K562 (cell line): ENCODE data around the gene PCSK7.

Experiments used
- BMI1 ChIP-seq: fragments of 150-350 bp; IDR thresholded peaks from 2 replicates; pipeline ENCODE4 v1.6.1; 2014; ENCODE audit warnings: low read length
- CHD1 ChIP-seq: fragments of 200-600 bp; sonication (generic); IDR thresholded peaks from one replicate; pipeline ENCODE4 v1.6.1; 2012; ENCODE audit warnings: mild to moderate bottlenecking, moderate library complexity, low read length, inconsistent platforms
- CTBP1 ChIP-seq: fragments of 450-650 bp; IDR thresholded peaks from 2 replicates; pipeline ENCODE4 v1.6.1; 2016; ENCODE audit warnings: borderline replicate concordance
- HDGF ChIP-seq: fragments of 450-650 bp; IDR thresholded peaks from 2 replicates; pipeline ENCODE4 v1.6.1; 2016
- POLR2AphosphoS5 ChIP-seq: IDR thresholded peaks from 2 replicates; pipeline ENCODE4 v1.6.1; 2011; ENCODE audit warnings: mild to moderate bottlenecking, low read depth, low read length, moderate library complexity; ENCODE audit not compliant: control insufficient read depth, insufficient read depth
- ZNF274 ChIP-seq: IDR thresholded peaks from 2 replicates; pipeline ENCODE4 v1.6.1; 2011; ENCODE audit warnings: low read depth, mild to moderate bottlenecking, low read length, moderate library complexity, borderline replicate concordance
- ZNF431 ChIP-seq: sonication (generic); formaldehyde crosslinking; IDR thresholded peaks from 2 replicates; pipeline ENCODE4 v1.8.0; 2022; ENCODE audit warnings: mild to moderate bottlenecking, missing genetic modification reagents
- TF ChIP-seq, protein P1 (sequence below), 3 experiments: IDR thresholded peaks in 2 of 3; conservative IDR thresholded peaks in 1 of 3; 2 replicates each; pipeline ENCODE4 v1.5.1; 2011 to 2012; ENCODE audit warnings: low read length in 3 of 3, mild to moderate bottlenecking in 3 of 3, control low read depth in 2 of 3, improper control_type of control experiment in 1 of 3, inconsistent platforms in 1 of 3, low read depth in 1 of 3, mixed read lengths in 1 of 3, moderate library complexity in 1 of 3; ENCODE audit not compliant: insufficient read depth in 2 of 3
- TF ChIP-seq, protein P2 (sequence below): fragments of 450-650 bp; formaldehyde crosslinking; IDR thresholded peaks from 2 replicates; pipeline ENCODE4 v1.4.0; 2022; ENCODE audit warnings: missing genetic modification characterization
- TF ChIP-seq, protein P3 (sequence below): IDR thresholded peaks from 2 replicates; pipeline ENCODE4 v1.6.1; 2011; ENCODE audit warnings: borderline replicate concordance, low read depth, mild to moderate bottlenecking, moderate library complexity, low read length; ENCODE audit not compliant: insufficient read depth, poor library complexity, severe bottlenecking
- TF ChIP-seq, protein P4 (sequence below): fragments of 450-650 bp; formaldehyde crosslinking; IDR thresholded peaks from 2 replicates; pipeline ENCODE4 v1.4.0; 2020; ENCODE audit warnings: mild to moderate bottlenecking, moderate library complexity
- TF ChIP-seq, protein P5 (sequence below), 2 experiments: fragments of 450-650 bp in 1 of 2; sonication (generic) in 1 of 2; formaldehyde crosslinking; conservative IDR thresholded peaks; 2 replicates each; pipeline versions ENCODE4 v1.4.0 to v1.8.1; 2020 to 2022; ENCODE audit warnings: mild to moderate bottlenecking in 1 of 2, missing genetic modification reagents in 1 of 2
- TF ChIP-seq, protein P6 (sequence below): sonication (generic); formaldehyde crosslinking; IDR thresholded peaks from 2 replicates; pipeline ENCODE4 v1.8.0; 2022; ENCODE audit warnings: mild to moderate bottlenecking, missing genetic modification reagents

DNA sequence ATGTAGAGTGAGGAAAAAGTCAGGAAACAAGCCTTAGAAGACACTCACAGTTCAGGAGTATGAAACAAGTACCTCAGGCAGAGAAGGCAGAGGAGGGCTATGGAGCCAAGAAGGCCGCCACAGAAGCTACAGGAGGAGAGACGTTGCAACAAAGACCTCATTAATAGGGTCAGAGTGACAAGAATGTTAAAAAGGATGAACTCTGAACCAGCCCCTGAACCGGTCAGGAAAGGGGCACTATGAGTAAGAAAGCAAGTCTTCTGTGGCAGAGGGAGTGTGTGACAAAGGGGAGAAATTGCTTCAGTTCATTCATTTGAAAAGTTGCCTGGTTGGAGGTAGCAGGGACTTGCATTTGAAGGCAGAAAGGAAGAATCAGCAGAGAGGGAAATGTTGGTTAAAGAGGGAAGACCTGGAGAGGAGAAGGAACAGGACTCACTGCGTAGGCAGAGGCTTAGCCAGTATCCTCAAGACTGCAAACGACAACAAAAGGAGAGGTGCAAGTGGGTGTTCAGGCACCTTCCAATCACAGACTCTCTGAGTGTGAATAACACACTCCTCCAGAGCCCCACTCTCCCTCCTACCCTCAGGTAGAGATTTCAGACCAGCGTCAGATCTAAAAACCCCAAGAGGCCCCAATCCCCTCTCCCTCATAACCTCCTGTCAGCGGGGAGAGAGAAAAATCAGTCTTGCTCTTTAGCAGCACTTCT lies 17.3 kb downstream of the PCSK7 start:
- TF ChIP-seq, protein P1, sequence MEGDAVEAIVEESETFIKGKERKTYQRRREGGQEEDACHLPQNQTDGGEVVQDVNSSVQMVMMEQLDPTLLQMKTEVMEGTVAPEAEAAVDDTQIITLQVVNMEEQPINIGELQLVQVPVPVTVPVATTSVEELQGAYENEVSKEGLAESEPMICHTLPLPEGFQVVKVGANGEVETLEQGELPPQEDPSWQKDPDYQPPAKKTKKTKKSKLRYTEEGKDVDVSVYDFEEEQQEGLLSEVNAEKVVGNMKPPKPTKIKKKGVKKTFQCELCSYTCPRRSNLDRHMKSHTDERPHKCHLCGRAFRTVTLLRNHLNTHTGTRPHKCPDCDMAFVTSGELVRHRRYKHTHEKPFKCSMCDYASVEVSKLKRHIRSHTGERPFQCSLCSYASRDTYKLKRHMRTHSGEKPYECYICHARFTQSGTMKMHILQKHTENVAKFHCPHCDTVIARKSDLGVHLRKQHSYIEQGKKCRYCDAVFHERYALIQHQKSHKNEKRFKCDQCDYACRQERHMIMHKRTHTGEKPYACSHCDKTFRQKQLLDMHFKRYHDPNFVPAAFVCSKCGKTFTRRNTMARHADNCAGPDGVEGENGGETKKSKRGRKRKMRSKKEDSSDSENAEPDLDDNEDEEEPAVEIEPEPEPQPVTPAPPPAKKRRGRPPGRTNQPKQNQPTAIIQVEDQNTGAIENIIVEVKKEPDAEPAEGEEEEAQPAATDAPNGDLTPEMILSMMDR (IDR thresholded peaks at IDR 0.05 in 2 of 3, conservative IDR thresholded peaks at IDR 0.05 in 1 of 3; ENCODE audit: insufficient read depth in 2 of 3, low read depth in 1 of 3, low read length in 3 of 3) = no peak
- TF ChIP-seq, protein P2, sequence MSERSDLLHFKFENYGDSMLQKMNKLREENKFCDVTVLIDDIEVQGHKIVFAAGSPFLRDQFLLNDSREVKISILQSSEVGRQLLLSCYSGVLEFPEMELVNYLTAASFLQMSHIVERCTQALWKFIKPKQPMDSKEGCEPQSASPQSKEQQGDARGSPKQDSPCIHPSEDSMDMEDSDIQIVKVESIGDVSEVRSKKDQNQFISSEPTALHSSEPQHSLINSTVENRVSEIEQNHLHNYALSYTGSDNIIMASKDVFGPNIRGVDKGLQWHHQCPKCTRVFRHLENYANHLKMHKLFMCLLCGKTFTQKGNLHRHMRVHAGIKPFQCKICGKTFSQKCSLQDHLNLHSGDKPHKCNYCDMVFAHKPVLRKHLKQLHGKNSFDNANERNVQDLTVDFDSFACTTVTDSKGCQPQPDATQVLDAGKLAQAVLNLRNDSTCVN = no peak
- TF ChIP-seq, protein P3, sequence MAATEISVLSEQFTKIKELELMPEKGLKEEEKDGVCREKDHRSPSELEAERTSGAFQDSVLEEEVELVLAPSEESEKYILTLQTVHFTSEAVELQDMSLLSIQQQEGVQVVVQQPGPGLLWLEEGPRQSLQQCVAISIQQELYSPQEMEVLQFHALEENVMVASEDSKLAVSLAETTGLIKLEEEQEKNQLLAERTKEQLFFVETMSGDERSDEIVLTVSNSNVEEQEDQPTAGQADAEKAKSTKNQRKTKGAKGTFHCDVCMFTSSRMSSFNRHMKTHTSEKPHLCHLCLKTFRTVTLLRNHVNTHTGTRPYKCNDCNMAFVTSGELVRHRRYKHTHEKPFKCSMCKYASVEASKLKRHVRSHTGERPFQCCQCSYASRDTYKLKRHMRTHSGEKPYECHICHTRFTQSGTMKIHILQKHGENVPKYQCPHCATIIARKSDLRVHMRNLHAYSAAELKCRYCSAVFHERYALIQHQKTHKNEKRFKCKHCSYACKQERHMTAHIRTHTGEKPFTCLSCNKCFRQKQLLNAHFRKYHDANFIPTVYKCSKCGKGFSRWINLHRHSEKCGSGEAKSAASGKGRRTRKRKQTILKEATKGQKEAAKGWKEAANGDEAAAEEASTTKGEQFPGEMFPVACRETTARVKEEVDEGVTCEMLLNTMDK = no peak
- no peak for TF ChIP-seq POLR2AphosphoS5
- no peak for TF ChIP-seq CTBP1
- TF ChIP-seq ZNF431 (CRISPR knock-in tag) = no peak
- TF ChIP-seq, protein P4, sequence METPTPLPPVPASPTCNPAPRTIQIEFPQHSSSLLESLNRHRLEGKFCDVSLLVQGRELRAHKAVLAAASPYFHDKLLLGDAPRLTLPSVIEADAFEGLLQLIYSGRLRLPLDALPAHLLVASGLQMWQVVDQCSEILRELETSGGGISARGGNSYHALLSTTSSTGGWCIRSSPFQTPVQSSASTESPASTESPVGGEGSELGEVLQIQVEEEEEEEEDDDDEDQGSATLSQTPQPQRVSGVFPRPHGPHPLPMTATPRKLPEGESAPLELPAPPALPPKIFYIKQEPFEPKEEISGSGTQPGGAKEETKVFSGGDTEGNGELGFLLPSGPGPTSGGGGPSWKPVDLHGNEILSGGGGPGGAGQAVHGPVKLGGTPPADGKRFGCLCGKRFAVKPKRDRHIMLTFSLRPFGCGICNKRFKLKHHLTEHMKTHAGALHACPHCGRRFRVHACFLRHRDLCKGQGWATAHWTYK (CRISPR knock-in tag) = no peak
- no peak for TF ChIP-seq CHD1
- no peak for TF ChIP-seq HDGF
- TF ChIP-seq ZNF274 = no peak
- TF ChIP-seq, protein P5, sequence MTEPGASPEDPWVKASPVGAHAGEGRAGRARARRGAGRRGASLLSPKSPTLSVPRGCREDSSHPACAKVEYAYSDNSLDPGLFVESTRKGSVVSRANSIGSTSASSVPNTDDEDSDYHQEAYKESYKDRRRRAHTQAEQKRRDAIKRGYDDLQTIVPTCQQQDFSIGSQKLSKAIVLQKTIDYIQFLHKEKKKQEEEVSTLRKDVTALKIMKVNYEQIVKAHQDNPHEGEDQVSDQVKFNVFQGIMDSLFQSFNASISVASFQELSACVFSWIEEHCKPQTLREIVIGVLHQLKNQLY (CRISPR knock-in tag; conservative IDR thresholded peaks at IDR 0.05) = no peak
- no peak for TF ChIP-seq BMI1
- TF ChIP-seq, protein P6, sequence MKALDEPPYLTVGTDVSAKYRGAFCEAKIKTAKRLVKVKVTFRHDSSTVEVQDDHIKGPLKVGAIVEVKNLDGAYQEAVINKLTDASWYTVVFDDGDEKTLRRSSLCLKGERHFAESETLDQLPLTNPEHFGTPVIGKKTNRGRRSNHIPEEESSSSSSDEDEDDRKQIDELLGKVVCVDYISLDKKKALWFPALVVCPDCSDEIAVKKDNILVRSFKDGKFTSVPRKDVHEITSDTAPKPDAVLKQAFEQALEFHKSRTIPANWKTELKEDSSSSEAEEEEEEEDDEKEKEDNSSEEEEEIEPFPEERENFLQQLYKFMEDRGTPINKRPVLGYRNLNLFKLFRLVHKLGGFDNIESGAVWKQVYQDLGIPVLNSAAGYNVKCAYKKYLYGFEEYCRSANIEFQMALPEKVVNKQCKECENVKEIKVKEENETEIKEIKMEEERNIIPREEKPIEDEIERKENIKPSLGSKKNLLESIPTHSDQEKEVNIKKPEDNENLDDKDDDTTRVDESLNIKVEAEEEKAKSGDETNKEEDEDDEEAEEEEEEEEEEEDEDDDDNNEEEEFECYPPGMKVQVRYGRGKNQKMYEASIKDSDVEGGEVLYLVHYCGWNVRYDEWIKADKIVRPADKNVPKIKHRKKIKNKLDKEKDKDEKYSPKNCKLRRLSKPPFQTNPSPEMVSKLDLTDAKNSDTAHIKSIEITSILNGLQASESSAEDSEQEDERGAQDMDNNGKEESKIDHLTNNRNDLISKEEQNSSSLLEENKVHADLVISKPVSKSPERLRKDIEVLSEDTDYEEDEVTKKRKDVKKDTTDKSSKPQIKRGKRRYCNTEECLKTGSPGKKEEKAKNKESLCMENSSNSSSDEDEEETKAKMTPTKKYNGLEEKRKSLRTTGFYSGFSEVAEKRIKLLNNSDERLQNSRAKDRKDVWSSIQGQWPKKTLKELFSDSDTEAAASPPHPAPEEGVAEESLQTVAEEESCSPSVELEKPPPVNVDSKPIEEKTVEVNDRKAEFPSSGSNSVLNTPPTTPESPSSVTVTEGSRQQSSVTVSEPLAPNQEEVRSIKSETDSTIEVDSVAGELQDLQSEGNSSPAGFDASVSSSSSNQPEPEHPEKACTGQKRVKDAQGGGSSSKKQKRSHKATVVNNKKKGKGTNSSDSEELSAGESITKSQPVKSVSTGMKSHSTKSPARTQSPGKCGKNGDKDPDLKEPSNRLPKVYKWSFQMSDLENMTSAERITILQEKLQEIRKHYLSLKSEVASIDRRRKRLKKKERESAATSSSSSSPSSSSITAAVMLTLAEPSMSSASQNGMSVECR (CRISPR knock-in tag) = no peak
